Endodermal cell (in vitro differentiated cells): ENCODE results near the gene TMC7. TPM values are rescaled to one million over a fixed set of nuclear protein-coding genes. Genes with fewer than 3 reads are reported as not detected.

Experiments used
- DNase-seq: peaks from one replicate; pipeline ENCODE4 v3.0.0-alpha.2; 2017
- H3K27ac ChIP-seq: 2 replicates; pipeline ENCODE4 v1.5.1; 2013; ENCODE audit warnings: mild to moderate bottlenecking, low read depth, low read length, moderate library complexity
- H3K27me3 ChIP-seq: 2 replicates; pipeline ENCODE4 v1.6.1; 2013; ENCODE audit warnings: mild to moderate bottlenecking, low read length, moderate library complexity; ENCODE audit not compliant: insufficient read depth, control insufficient read depth, poor library complexity, severe bottlenecking
- H3K36me3 ChIP-seq: 2 replicates; pipeline ENCODE4 v1.7.0; 2013; ENCODE audit warnings: mild to moderate bottlenecking, low read length, moderate library complexity; ENCODE audit not compliant: control insufficient read depth, insufficient read depth
- H3K4me1 ChIP-seq: one replicate; pipeline ENCODE4 v1.7.0; 2013; ENCODE audit warnings: low read length; ENCODE audit not compliant: control insufficient read depth, insufficient read depth
- H3K4me3 ChIP-seq: 2 replicates; pipeline ENCODE4 v1.5.1; 2013; ENCODE audit warnings: mild to moderate bottlenecking, low read length, moderate library complexity
- H3K9ac ChIP-seq: 2 replicates; pipeline ENCODE4 v1.6.1; 2013; ENCODE audit warnings: mild to moderate bottlenecking, low read length, moderate library complexity; ENCODE audit not compliant: poor library complexity, severe bottlenecking; ENCODE audit errors: extremely low read depth
- H3K9me3 ChIP-seq: 2 replicates; pipeline ENCODE4 v1.6.1; 2013; ENCODE audit warnings: mild to moderate bottlenecking, low read length, moderate library complexity; ENCODE audit not compliant: control insufficient read depth
- H3K27ac Mint-ChIP-seq: 2 replicates; pipeline ENCODE4 v1.8.0; 2020; ENCODE audit warnings: mixed read lengths
- H3K27me3 Mint-ChIP-seq: 2 replicates; pipeline ENCODE4 v1.8.0; 2021; ENCODE audit warnings: mild to moderate bottlenecking, mixed read lengths; ENCODE audit not compliant: insufficient read depth
- H3K36me3 Mint-ChIP-seq: 2 replicates; pipeline ENCODE4 v1.8.0; 2020; ENCODE audit warnings: low read depth, mixed read lengths
- H3K4me1 Mint-ChIP-seq: 2 replicates; pipeline ENCODE4 v1.8.0; 2020; ENCODE audit warnings: mixed read lengths
- H3K4me3 Mint-ChIP-seq: 2 replicates; pipeline ENCODE4 v1.8.0; 2020; ENCODE audit warnings: mild to moderate bottlenecking, moderate library complexity, mixed read lengths
- H3K9me3 Mint-ChIP-seq: 2 replicates; pipeline ENCODE4 v1.8.0; 2020; ENCODE audit warnings: mild to moderate bottlenecking, mixed read lengths
- CTCF ChIP-seq: fragments of 200-600 bp; sonication (generic); conservative IDR thresholded peaks from 2 replicates; pipeline ENCODE4 v1.5.0; 2021; ENCODE audit warnings: antibody characterized with exemption, mild to moderate bottlenecking
- WGBS, 2 experiments: methylation state at CpG; one replicate each; pipeline versions ENCODE4 v1.1.5 to v1.1.7; 2013; ENCODE audit warnings: missing lambda C conversion rate in 2 of 2, mixed read lengths in 1 of 2; ENCODE audit not compliant: insufficient coverage in 1 of 2, insufficient read length in 1 of 2; 5-methylcytosine and 5-hydroxymethylcytosine counted together
- total RNA-seq, 2 donors: library from RNA; stranded (reverse); fragmentation: NEBNext Ultra II Directional in 1 of 2; extraction: Animal tissue kit (Norgen Biotek cat#: 25700) in 1 of 2; gene quantifications; 2 replicates in 1 of 2; 3 replicates in 1 of 2; pipeline ENCODE4 v1.2.1, GENCODE V29; 2021

The TMC7 gene
- total RNA-seq, 2 donors from 2014 or later: 14.9 to 16.6 TPM

GRCh38 chr16:19062706-19063105 lies 79.0 kb downstream of the TMC7 start:
- no peaks in the 10 kb centered on the region for H3K27me3 ChIP-seq
- no peak overlapping the region for H3K4me3 Mint-ChIP-seq
- H3K27ac Mint-ChIP-seq: no peak overlapping the region
- H3K27me3 Mint-ChIP-seq: no peaks in the 10 kb centered on the region
- H3K36me3 Mint-ChIP-seq: peaks cover 35% of the 10 kb centered on the region
- no peak overlapping the region for H3K27ac ChIP-seq
- H3K9me3 ChIP-seq: no peaks in the 10 kb centered on the region
- no peak for DNase-seq
- no peak overlapping the region for H3K4me3 ChIP-seq
- peaks cover 40% of the 10 kb centered on the region for H3K36me3 ChIP-seq
- H3K4me1 Mint-ChIP-seq: no peaks in the 10 kb centered on the region
- TF ChIP-seq CTCF: no peak
- H3K4me1 ChIP-seq: no peaks in the 10 kb centered on the region
- H3K9ac ChIP-seq: no peak overlapping the region
- 88% methylated on average over 4 of the region's 4 CpGs; no CpG with 5 or more reads in 1 of the 2 experiments for WGBS, 2 experiments
- H3K9me3 Mint-ChIP-seq: no peaks in the 10 kb centered on the region

- Histone ChIP-seq H3K27me3 (no peaks in the 10 kb centered on the region), H3K9me3 (no peaks in the 10 kb centered on the region), H3K4me3 (peak overlapping the region; percentile 97), H3K4me1 (no peaks in the 10 kb centered on the region), H3K36me3 (peaks cover 17% of the 10 kb centered on the region), H3K27ac (peak overlapping the region; percentile 98), H3K9ac (peak overlapping the region; percentile 99)
- WGBS, 2 experiments: 60 to 77% methylated on average over 3 to 8 of the region's 9 CpGs
- peak overlapping the region; percentile 95 for H3K27ac Mint-ChIP-seq
- no peak for TF ChIP-seq CTCF
- peak overlapping the region; percentile 89 for H3K4me3 Mint-ChIP-seq
- DNase-seq: no peak
- H3K36me3 Mint-ChIP-seq: peaks cover 11% of the 10 kb centered on the region
- H3K9me3 Mint-ChIP-seq: no peaks in the 10 kb centered on the region
- H3K4me1 Mint-ChIP-seq: no peaks in the 10 kb centered on the region
- H3K27me3 Mint-ChIP-seq: no peaks in the 10 kb centered on the region
These were observed 83.2 kb downstream of the TMC7 start for GRCh38 chr16:19066988-19067348.

GRCh38 chr16:19067349-19068236 lies 83.9 kb downstream of the TMC7 start, which contains the start of gene COQ7:
TSS of gene COQ7 (plus strand) at chr16:19067614. CDS start at chr16:19067665, 51 bp downstream.
- Mint-ChIP-seq H3K27ac (peak within 1 kb of the TSS; percentile 95), H3K4me1 (no peaks in the 10 kb centered on the region), H3K4me3 (peak within 1 kb of the TSS; percentile 89), H3K9me3 (no peaks in the 10 kb centered on the region), H3K36me3 (peaks cover 15% of the 10 kb centered on the region), H3K27me3 (no peaks in the 10 kb centered on the region)
- Histone ChIP-seq H3K9ac (peak within 1 kb of the TSS; percentile 99), H3K9me3 (no peaks in the 10 kb centered on the region), H3K4me1 (no peaks in the 10 kb centered on the region), H3K4me3 (peak within 1 kb of the TSS; percentile 97), H3K27me3 (no peaks in the 10 kb centered on the region), H3K36me3 (peaks cover 13% of the 10 kb centered on the region), H3K27ac (peak within 1 kb of the TSS; percentile 98)
- peak; percentile 98 for DNase-seq
- 0 to 1% methylated on average over 36 to 68 of the region's 68 CpGs for WGBS, 2 experiments
- no peak for TF ChIP-seq CTCF
